Breast epithelium (tissue), 4 donors: Measurements from ENCODE around the gene PKNOX2. TPM values are rescaled to one million over a fixed set of nuclear protein-coding genes. Genes with fewer than 3 reads are reported as not detected.

Experiments used
- DNase-seq, 2 donors: peaks; one replicate each; pipeline ENCODE4 v3.0.0-alpha.2; 2019; ENCODE audit warnings: low spot score in 2 of 2
- H3K27ac ChIP-seq, 2 donors: fragments of 200-600 bp; sonication (generic) in 1 of 2; one replicate each; pipeline ENCODE4 v1.5.1; 2016 to 2019; ENCODE audit warnings: mild to moderate bottlenecking in 1 of 2
- H3K27me3 ChIP-seq, 2 donors: fragments of 200-600 bp; sonication (generic) in 1 of 2; one replicate each; pipeline versions ENCODE4 v1.5.1 to v1.6.0; 2017 to 2019; ENCODE audit warnings: control low read depth in 1 of 2, mild to moderate bottlenecking in 1 of 2
- H3K36me3 ChIP-seq: fragments of 200-600 bp; one replicate; pipeline ENCODE4 v1.5.1; 2019
- H3K4me1 ChIP-seq, 2 donors: fragments of 200-600 bp; sonication (generic); one replicate each; pipeline ENCODE4 v1.5.1; 2016 to 2019; ENCODE audit warnings: control low read depth in 1 of 2
- H3K4me3 ChIP-seq, 3 donors: fragments of 200-600 bp; sonication (generic); 1 replicate in 2 of 3; 2 replicates in 1 of 3; pipeline ENCODE4 v1.5.1; 2016 to 2019; ENCODE audit warnings: mild to moderate bottlenecking in 3 of 3, moderate library complexity in 2 of 3
- H3K9me3 ChIP-seq, 2 donors: fragments of 200-600 bp; sonication (generic) in 1 of 2; one replicate each; pipeline ENCODE4 v1.5.1; 2016 to 2019; ENCODE audit warnings: control low read depth in 1 of 2
- CTCF ChIP-seq, 3 donors: fragments of 450-650 bp; IDR thresholded peaks; one replicate each; pipeline ENCODE4 v1.5.1; 2016 to 2017; ENCODE audit warnings: antibody characterized with exemption in 3 of 3, mild to moderate bottlenecking in 3 of 3, moderate library complexity in 3 of 3
- POLR2A ChIP-seq: fragments of 450-650 bp; IDR thresholded peaks from one replicate; pipeline ENCODE4 v1.6.1; 2016; ENCODE audit warnings: antibody characterized with exemption, mild to moderate bottlenecking, moderate library complexity
- POLR2AphosphoS5 ChIP-seq, 3 donors: sonication (generic); formaldehyde crosslinking; IDR thresholded peaks; one replicate each; pipeline ENCODE4 v1.6.1; 2017; ENCODE audit warnings: antibody characterized with exemption in 3 of 3
- intact Hi-C: fragments of 100-400 bp; cut with DNase I; formaldehyde crosslinking; loops from one replicate; pipeline ENCODE4 v1.15.1; 2023; ENCODE audit warnings: low total_unique reads
- total RNA-seq, 3 donors: library from RNA; depleted of rRNA; stranded (reverse); fragments of >200 nt; gene quantifications; one replicate each; pipeline ENCODE4 v1.1.0, GENCODE V29; 2016

PKNOX2 gene
- total RNA-seq, 3 donors from 2014 or later, result 0.32 to 1.0 (median 0.66) TPM

DNA sequence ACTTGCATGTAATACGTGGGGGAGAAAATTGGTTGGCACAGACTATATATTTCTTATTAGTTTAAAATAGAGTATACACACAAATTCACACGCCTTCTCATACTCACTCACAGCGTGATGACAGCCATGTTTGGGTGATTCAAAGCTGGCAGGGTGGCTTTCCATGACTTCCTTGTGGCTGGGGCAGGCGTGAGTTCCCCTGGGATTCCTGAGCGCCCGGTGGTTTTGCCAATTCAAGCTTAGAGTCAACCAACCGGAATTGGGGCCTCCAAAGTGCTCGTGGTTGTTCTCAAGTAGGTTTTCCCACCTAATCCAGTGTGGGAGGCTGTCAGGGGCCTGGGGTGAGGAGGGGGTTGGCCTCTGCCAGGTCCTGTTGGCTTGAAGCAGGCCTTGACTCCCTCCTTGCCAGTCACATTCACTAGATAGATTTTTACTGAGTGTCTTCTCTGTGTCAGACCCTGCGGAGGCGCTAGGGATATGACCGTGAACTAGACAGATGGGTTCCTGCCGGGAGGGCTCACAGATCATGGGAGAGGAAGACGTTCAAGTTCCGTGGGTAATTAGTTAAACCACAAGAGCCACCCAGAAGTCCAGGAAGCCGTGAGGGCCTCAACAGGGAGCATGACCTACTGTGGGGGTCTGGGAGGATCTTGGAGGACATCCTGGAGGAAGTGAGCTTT is 11.5 kb downstream of the PKNOX2 start:
- Histone ChIP-seq H3K27me3 (peaks cover 0 to 28% of the 10 kb centered on the region in 2 donors), H3K9me3 (no peaks in the 10 kb centered on the region), H3K4me3 (no peak overlapping the region), H3K36me3 (no peaks in the 10 kb centered on the region), H3K4me1 (no peaks in the 10 kb centered on the region), H3K27ac (no peak overlapping the region)
- DNase-seq, result no peak
- intact Hi-C loops, result no loop called here
- TF ChIP-seq POLR2AphosphoS5 (IDR thresholded peaks at IDR 0.05) (no peak), CTCF (IDR thresholded peaks at IDR 0.05) (no peak), POLR2A (no peak)

- Histone ChIP-seq H3K36me3 (no peaks in the 10 kb centered on the region), H3K27me3 (peaks cover 0 to 28% of the 10 kb centered on the region in 2 donors), H3K9me3 (no peaks in the 10 kb centered on the region), H3K4me3 (no peak overlapping the region), H3K4me1 (no peaks in the 10 kb centered on the region), H3K27ac (no peak overlapping the region)
- no peak for TF ChIP-seq POLR2A
- no peak for TF ChIP-seq CTCF (IDR thresholded peaks at IDR 0.05)
- no peak for TF ChIP-seq POLR2AphosphoS5 (IDR thresholded peaks at IDR 0.05)
- intact Hi-C loops, result no loop called here
- DNase-seq, result no peak
Measured at GRCh38 chr11:125176866-125177265, 12.3 kb downstream of the PKNOX2 start.

DNA sequence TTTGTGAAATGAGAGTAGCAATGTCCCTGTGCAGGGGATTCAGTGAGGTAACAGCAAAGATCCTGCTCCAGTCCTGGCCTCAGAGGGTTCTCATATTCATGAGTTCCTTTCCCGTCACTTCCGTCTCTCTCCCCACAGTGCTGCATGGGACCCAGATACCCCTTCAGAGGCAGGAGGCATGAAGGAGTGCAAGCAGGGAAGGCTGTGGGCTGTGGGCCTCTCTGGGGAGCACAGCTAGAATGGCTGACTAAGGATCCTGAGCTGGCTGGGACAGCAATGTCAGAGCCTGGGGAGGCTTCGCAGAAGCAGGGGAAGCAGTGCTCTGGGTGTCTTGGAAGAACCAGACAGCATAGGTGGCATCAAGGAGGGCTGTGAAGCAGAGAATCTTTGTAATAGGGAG is 13.0 kb downstream of the PKNOX2 start:
- DNase-seq, result no peak
- Histone ChIP-seq H3K27ac (no peak overlapping the region), H3K36me3 (no peaks in the 10 kb centered on the region), H3K4me1 (no peaks in the 10 kb centered on the region), H3K27me3 (peaks cover 0 to 27% of the 10 kb centered on the region in 2 donors), H3K9me3 (no peaks in the 10 kb centered on the region), H3K4me3 (no peak overlapping the region)
- intact Hi-C loops, result no loop called here
- TF ChIP-seq POLR2A, result no peak
- TF ChIP-seq CTCF (IDR thresholded peaks at IDR 0.05), result no peak
- no peak for TF ChIP-seq POLR2AphosphoS5 (IDR thresholded peaks at IDR 0.05)

GRCh38 chr11:125179346-125179745 is 14.8 kb downstream of the PKNOX2 start:
- Histone ChIP-seq H3K36me3 (no peaks in the 10 kb centered on the region), H3K27ac (no peak overlapping the region), H3K9me3 (no peaks in the 10 kb centered on the region), H3K27me3 (peaks cover 0 to 19% of the 10 kb centered on the region in 2 donors), H3K4me1 (no peaks in the 10 kb centered on the region), H3K4me3 (no peak overlapping the region)
- DNase-seq, result no peak
- TF ChIP-seq CTCF (IDR thresholded peaks at IDR 0.05), result no peak
- no peak for TF ChIP-seq POLR2AphosphoS5 (IDR thresholded peaks at IDR 0.05)
- no peak for TF ChIP-seq POLR2A
- intact Hi-C loops, result no loop called here

DNA sequence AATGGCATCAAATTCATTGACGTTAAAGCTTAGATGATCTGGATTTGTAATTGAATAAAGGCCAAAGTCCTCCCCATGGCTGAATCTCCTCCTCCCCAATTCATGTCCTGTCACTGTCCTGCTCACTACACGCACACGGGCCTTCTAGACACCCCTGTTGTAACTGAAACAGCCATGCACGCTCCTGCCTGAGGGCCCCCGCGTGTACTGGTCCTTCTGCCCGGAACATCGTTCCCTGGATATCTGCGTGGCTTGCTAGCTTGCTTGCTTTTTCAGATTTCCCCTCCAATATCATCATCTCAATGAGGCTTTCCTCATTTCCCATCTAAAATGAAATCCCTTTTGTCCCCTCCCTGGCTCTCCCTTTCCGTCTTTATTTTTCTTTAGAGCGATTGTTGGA is 15.3 kb downstream of the PKNOX2 start:
- no peaks in the 10 kb centered on the region for H3K9me3 ChIP-seq
- intact Hi-C loops, result no loop called here
- no peak for DNase-seq
- no peaks in the 10 kb centered on the region for H3K4me1 ChIP-seq
- H3K36me3 ChIP-seq, result no peaks in the 10 kb centered on the region
- H3K27ac ChIP-seq, result no peak overlapping the region
- TF ChIP-seq POLR2AphosphoS5 (IDR thresholded peaks at IDR 0.05) (no peak), CTCF (IDR thresholded peaks at IDR 0.05) (no peak)
- peaks cover 0 to 19% of the 10 kb centered on the region in 2 donors for H3K27me3 ChIP-seq
- no peak overlapping the region for H3K4me3 ChIP-seq
